HepG2 (cell line): ENCODE measurements around the gene LEFTY2. TPM values are rescaled to one million over a fixed set of nuclear protein-coding genes. Genes with fewer than 3 reads are reported as not detected.
A peak's percentile ranks its signal among the peaks of the same experiment; 100 is the strongest.

Experiments
- NR2C2 ChIP-seq: sonication (generic); formaldehyde crosslinking; IDR thresholded peaks from 2 replicates; pipeline ENCODE4 v1.4.0; 2020; ENCODE audit warnings: missing genetic modification reagents, mild to moderate bottlenecking, moderate library complexity, borderline replicate concordance
- NR2F2 ChIP-seq: IDR thresholded peaks from 2 replicates; pipeline ENCODE4 v1.6.1; 2012; ENCODE audit warnings: low read depth, inconsistent platforms, borderline replicate concordance
- NR2F6 ChIP-seq, 2 experiments: IDR thresholded peaks; 2 replicates each; pipeline ENCODE4 v1.6.1; 2016; ENCODE audit warnings: antibody characterized with exemption in 1 of 2, mild to moderate bottlenecking in 1 of 2
- RARA ChIP-seq: IDR thresholded peaks from 2 replicates; pipeline ENCODE4 v1.6.1; 2016; ENCODE audit warnings: missing genetic modification reagents, missing compliant biosample characterization
- microRNA-seq: library from miRNA; unstranded; fragments of <30 nt; microRNA quantifications from one replicate; pipeline ENCODE4, GENCODE V29; 2020
- polyA plus RNA-seq, 8 experiments: library from polyadenylated mRNA; depleted of rRNA in 3 of 8; stranded (reverse) in 7 of 8; unstranded in 1 of 8; fragments of >200 nt; fragmentation: Illumina TruSeq in 4 of 8; extraction: Trizol in 4 of 8; gene quantifications; 2 replicates each; pipeline versions ENCODE4 v1.2.1 to v1.2.3, GENCODE V29; 2011 to 2016; ENCODE audit warnings: low read depth in 4 of 8, missing spikeins in 1 of 8, mixed read lengths in 1 of 8; ENCODE audit not compliant: insufficient read depth in 1 of 8
- small RNA-seq, 3 experiments: library from RNA; depleted of rRNA; stranded (forward); fragments of <200 nt; gene quantifications; one replicate each; pipeline ENCODE3, GENCODE V24; 2012; ENCODE audit warnings: low read depth in 2 of 3, low replicate concordance in 1 of 3; ENCODE audit not compliant: insufficient read length in 3 of 3, insufficient read depth in 2 of 3
- total RNA-seq, 5 experiments: library from RNA; depleted of rRNA; stranded (reverse); fragments of >200 nt; fragmentation: Illumina TruSeq; extraction: Trizol; gene quantifications; 2 replicates each; pipeline ENCODE4 v1.2.3, GENCODE V29; 2016; ENCODE audit warnings: low read depth in 1 of 5
- TF ChIP-seq, protein P1 (sequence below): sonication (generic); formaldehyde crosslinking; IDR thresholded peaks from 2 replicates; pipeline ENCODE4 v1.5.1; 2020; ENCODE audit warnings: mild to moderate bottlenecking, missing genetic modification reagents, moderate library complexity
- TF ChIP-seq, protein P2 (sequence below): IDR thresholded peaks from 2 replicates; pipeline ENCODE4 v1.4.0; 2020; ENCODE audit warnings: mild to moderate bottlenecking, missing genetic modification reagents
- TF ChIP-seq, protein P3 (sequence below): sonication (generic); formaldehyde crosslinking; IDR thresholded peaks from 2 replicates; pipeline ENCODE4 v1.5.0; 2020; ENCODE audit warnings: mild to moderate bottlenecking, low read depth, missing genetic modification reagents, borderline replicate concordance

LEFTY2 gene
- total and polyA plus RNA-seq, 2 of the 13 experiments (the other 11 are each of a cell fraction or from before 2014, with no cell fraction given), result 0.13 to 0.33 TPM

DNA sequence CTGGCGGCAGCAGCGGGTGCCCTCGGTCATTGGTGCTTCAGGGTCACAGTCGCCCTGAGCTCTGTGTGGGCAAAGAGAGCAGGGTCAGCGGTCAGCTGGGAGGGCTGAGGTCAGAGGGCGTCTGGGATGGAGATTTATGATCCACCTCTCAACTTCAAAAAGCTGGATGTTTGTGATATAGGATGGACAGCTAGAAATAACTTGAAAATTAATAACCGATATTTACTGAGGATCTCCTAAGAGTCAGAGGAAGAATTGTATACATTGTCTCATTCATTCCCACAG is 54.0 kb downstream of the LEFTY2 start (continued):
- TF ChIP-seq, protein P1, sequence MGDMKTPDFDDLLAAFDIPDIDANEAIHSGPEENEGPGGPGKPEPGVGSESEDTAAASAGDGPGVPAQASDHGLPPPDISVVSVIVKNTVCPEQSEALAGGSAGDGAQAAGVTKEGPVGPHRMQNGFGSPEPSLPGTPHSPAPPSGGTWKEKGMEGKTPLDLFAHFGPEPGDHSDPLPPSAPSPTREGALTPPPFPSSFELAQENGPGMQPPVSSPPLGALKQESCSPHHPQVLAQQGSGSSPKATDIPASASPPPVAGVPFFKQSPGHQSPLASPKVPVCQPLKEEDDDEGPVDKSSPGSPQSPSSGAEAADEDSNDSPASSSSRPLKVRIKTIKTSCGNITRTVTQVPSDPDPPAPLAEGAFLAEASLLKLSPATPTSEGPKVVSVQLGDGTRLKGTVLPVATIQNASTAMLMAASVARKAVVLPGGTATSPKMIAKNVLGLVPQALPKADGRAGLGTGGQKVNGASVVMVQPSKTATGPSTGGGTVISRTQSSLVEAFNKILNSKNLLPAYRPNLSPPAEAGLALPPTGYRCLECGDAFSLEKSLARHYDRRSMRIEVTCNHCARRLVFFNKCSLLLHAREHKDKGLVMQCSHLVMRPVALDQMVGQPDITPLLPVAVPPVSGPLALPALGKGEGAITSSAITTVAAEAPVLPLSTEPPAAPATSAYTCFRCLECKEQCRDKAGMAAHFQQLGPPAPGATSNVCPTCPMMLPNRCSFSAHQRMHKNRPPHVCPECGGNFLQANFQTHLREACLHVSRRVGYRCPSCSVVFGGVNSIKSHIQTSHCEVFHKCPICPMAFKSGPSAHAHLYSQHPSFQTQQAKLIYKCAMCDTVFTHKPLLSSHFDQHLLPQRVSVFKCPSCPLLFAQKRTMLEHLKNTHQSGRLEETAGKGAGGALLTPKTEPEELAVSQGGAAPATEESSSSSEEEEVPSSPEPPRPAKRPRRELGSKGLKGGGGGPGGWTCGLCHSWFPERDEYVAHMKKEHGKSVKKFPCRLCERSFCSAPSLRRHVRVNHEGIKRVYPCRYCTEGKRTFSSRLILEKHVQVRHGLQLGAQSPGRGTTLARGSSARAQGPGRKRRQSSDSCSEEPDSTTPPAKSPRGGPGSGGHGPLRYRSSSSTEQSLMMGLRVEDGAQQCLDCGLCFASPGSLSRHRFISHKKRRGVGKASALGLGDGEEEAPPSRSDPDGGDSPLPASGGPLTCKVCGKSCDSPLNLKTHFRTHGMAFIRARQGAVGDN, result peak; percentile 24
- peak; percentile 83 for TF ChIP-seq NR2C2 (CRISPR knock-in tag)
- peak; percentile 72 for TF ChIP-seq NR2F6 (IDR thresholded peaks at IDR 0.05)
- peak; percentile 71 for TF ChIP-seq NR2F6 (CRISPR knock-in tag; IDR thresholded peaks at IDR 0.05)
- TF ChIP-seq, protein P2, sequence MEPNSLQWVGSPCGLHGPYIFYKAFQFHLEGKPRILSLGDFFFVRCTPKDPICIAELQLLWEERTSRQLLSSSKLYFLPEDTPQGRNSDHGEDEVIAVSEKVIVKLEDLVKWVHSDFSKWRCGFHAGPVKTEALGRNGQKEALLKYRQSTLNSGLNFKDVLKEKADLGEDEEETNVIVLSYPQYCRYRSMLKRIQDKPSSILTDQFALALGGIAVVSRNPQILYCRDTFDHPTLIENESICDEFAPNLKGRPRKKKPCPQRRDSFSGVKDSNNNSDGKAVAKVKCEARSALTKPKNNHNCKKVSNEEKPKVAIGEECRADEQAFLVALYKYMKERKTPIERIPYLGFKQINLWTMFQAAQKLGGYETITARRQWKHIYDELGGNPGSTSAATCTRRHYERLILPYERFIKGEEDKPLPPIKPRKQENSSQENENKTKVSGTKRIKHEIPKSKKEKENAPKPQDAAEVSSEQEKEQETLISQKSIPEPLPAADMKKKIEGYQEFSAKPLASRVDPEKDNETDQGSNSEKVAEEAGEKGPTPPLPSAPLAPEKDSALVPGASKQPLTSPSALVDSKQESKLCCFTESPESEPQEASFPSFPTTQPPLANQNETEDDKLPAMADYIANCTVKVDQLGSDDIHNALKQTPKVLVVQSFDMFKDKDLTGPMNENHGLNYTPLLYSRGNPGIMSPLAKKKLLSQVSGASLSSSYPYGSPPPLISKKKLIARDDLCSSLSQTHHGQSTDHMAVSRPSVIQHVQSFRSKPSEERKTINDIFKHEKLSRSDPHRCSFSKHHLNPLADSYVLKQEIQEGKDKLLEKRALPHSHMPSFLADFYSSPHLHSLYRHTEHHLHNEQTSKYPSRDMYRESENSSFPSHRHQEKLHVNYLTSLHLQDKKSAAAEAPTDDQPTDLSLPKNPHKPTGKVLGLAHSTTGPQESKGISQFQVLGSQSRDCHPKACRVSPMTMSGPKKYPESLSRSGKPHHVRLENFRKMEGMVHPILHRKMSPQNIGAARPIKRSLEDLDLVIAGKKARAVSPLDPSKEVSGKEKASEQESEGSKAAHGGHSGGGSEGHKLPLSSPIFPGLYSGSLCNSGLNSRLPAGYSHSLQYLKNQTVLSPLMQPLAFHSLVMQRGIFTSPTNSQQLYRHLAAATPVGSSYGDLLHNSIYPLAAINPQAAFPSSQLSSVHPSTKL (CRISPR knock-in tag), result 0 out of 2 replicates have a peak, but pooled peaks have one; percentile 13
- TF ChIP-seq RARA (CRISPR knock-in tag), result peak; percentile 33
- TF ChIP-seq, protein P3, sequence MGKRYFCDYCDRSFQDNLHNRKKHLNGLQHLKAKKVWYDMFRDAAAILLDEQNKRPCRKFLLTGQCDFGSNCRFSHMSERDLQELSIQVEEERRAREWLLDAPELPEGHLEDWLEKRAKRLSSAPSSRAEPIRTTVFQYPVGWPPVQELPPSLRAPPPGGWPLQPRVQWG, result no peak
- peak; percentile 60; the same call in 1 of the 2 replicates for TF ChIP-seq NR2F2
- TF ChIP-seq, all 625 proteins: peak for 11

Small RNA genes lying within 50 kb of the gene (microRNA-seq; reads per million reads assigned to microRNA genes)
- gene MIR6741, result not detected

Small RNA genes lying within 50 kb of the gene (small RNA-seq; reads per million reads assigned to genes)
- gene AL117348.1 (0 reads per million in 3 experiments), gene NDUFA3P3 (0 reads per million in 3 experiments)

Other genes with a start within 250 kb of the LEFTY2 start
- gene SRP9, start 163.4 kb downstream of the LEFTY2 start, total RNA-seq (2016; rRNA removed; fragmentation: Illumina TruSeq; extraction: Trizol), result 251 and 524 TPM in 2 replicates
- 217 and 307 TPM in 2 replicates for gene SRP9, start 163.4 kb downstream of the LEFTY2 start, polyA plus RNA-seq (2011; rRNA removed)
- gene EPHX1, start 131.1 kb downstream of the LEFTY2 start, total RNA-seq (2016; rRNA removed; fragmentation: Illumina TruSeq; extraction: Trizol), result 28.8 and 36.5 TPM in 2 replicates
- 27.7 and 38.3 TPM in 2 replicates for gene EPHX1, start 131.1 kb downstream of the LEFTY2 start, polyA plus RNA-seq (2011; rRNA removed)
- 6.8 and 23.9 TPM in 2 replicates for gene TMEM63A, start 58.8 kb downstream of the LEFTY2 start, total RNA-seq (2016; rRNA removed; fragmentation: Illumina TruSeq; extraction: Trizol)
- gene TMEM63A, start 58.8 kb downstream of the LEFTY2 start, polyA plus RNA-seq (2011; rRNA removed), result 53.3 and 68.4 TPM in 2 replicates
- gene LEFTY1, start 52.1 kb downstream of the LEFTY2 start, total RNA-seq (2016; rRNA removed; fragmentation: Illumina TruSeq; extraction: Trizol), result 0.29 TPM in 1 of 2 replicates, not detected in the other
- gene LEFTY1, start 52.1 kb downstream of the LEFTY2 start, polyA plus RNA-seq (2011; rRNA removed), result 0.79 and 1.8 TPM in 2 replicates
- gene PYCR2, start 17.0 kb downstream of the LEFTY2 start, total RNA-seq (2016; rRNA removed; fragmentation: Illumina TruSeq; extraction: Trizol), result 47.8 and 49.5 TPM in 2 replicates
- gene PYCR2, start 17.0 kb downstream of the LEFTY2 start, polyA plus RNA-seq (2011; rRNA removed), result 47.2 and 54.2 TPM in 2 replicates
- gene SDE2, start 58.1 kb upstream of the LEFTY2 start, total RNA-seq (2016; rRNA removed; fragmentation: Illumina TruSeq; extraction: Trizol), result 19.6 and 24.7 TPM in 2 replicates
- 9.3 and 10.8 TPM in 2 replicates for gene SDE2, start 58.1 kb upstream of the LEFTY2 start, polyA plus RNA-seq (2011; rRNA removed)
- 221 and 312 TPM in 2 replicates for gene H3-3A, start 121.5 kb upstream of the LEFTY2 start, total RNA-seq (2016; rRNA removed; fragmentation: Illumina TruSeq; extraction: Trizol)
- 244 and 320 TPM in 2 replicates for gene H3-3A, start 121.5 kb upstream of the LEFTY2 start, polyA plus RNA-seq (2011; rRNA removed)
- gene ACBD3, start 245.5 kb upstream of the LEFTY2 start, total RNA-seq (2016; rRNA removed; fragmentation: Illumina TruSeq; extraction: Trizol), result 39.3 and 59.0 TPM in 2 replicates
- 19.4 and 24.3 TPM in 2 replicates for gene ACBD3, start 245.5 kb upstream of the LEFTY2 start, polyA plus RNA-seq (2011; rRNA removed)